GM21576 (cell line): ENCODE data around the gene HOMER1.
"Not testable (repeated sequence)": the region's sequence is repeated elsewhere in the genome, so short reads cannot be mapped to it uniquely, and the experiment has no call there.

Experiments used
- ATAC-seq: cut with Tn5 transposase; IDR thresholded peaks from one replicate; pipeline ENCODE4 v1.9.1; 2021; ENCODE audit warnings: mild to moderate bottlenecking, moderate library complexity; ENCODE audit not compliant: unreplicated experiment

The HOMER1 gene

DNA sequence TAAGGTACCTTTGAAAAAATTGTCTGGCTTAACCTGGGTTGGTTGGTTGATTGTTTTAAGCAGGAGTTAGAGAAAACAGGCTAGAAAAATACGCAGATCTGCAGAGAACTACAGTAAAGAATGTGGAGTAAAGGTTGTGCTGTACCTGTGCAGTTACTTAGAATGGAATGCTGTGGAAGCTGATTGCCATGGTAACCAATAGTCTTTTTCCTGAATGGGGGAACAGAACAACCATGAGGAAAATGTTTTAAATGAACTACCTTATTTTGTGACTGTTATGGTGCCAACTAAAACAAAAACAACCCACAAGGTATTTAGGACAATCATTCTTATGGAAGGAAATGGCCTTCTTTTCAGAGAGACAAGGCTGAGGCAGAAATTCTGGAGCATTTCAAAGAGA lies 4.8 kb upstream of the HOMER1 start:
- no peak for ATAC-seq

- no peak for ATAC-seq
Observed at GRCh38 chr5:79517601-79518000, 3.7 kb upstream of the HOMER1 start.

DNA sequence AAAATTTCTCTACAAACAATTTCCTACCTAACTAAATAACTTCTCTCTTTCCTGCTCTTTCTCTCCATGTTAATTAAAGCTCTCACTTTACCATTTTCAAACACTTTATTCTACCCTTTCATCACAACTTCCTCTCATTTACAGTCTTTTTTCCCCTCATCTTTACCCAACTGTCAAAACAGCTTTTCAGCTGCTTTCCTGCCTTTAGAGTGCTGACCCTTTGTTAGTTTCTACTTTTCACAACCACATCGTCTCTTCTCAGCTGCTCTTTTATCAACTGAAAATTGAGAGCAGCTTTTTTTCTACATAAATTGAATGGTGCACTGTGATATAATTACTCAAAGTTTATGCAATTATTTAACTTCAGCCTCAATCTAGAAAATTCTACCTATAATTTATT lies 3.1 kb upstream of the HOMER1 start:
- ATAC-seq, result no peak

DNA sequence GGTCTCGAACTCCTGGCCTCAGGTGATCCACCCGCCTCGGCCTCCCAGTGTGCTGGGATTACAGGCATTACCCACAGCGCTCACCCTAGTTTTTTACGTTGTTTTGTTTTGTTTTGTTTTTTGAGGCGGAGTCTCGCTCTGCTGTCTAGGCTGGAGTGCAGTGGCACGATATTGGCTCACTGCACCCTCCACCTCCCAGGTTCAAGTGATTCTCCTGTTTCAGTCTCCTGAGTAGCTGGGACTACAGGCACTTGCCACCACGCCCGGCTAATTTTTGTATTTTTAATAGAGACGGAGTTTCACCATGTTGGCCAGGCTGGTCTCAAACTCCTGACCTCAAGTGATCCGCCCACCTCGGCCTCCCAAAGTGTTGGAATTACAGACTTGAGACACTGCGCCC lies 2.4 kb upstream of the HOMER1 start:
- not testable (repeated sequence) for ATAC-seq

DNA sequence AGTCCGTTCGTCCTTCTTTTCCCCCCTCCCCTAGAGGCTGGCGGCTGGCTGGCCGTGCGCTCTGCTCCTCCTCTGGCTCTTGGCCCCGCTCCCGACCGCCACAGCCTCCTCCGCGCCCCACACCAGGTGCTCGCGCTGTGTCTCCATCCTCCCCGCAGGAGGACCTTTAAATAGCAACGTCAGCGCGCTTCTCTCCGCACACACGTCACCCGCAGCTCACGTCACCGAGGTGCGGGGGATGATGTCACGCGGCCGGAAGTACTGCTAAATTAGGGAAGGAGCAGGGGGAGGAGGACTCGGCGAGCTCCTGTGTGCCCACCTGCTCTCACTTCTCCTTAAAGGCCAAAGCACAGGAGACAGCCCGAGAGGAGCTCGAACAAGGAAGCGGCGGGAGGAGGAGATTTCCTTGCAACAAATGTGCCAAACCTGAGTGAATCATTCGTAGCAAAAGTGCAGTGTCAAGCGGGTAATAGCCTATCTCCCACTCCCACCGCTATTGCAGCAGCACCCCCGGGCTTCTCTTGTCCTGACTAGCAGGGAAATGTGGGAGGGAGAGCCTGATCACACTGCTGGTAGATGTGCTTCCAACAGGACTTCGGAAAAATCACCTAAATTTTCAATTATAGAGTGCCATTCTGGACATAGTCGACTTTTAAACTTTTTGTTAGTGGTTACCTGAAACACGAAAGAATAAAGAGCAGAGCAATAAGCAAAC lies 614 bp upstream of the HOMER1 start:
- peak; percentile 83 for ATAC-seq

- ATAC-seq, result peak; percentile 1
Observed at GRCh38 chr5:79513308-79513703, 628 bp downstream of the HOMER1 start.

- no peak for ATAC-seq
Observed at GRCh38 chr5:79512471-79513307, 1.2 kb downstream of the HOMER1 start.

GRCh38 chr5:79512049-79512448 lies 1.9 kb downstream of the HOMER1 start:
- no peak for ATAC-seq

GRCh38 chr5:79510638-79511037 lies 3.3 kb downstream of the HOMER1 start:
- ATAC-seq, result no peak

GRCh38 chr5:79509244-79509885 lies 4.6 kb downstream of the HOMER1 start:
- ATAC-seq, result no peak

- ATAC-seq, result no peak
Observed at GRCh38 chr5:79508794-79509193, 5.1 kb downstream of the HOMER1 start.

DNA sequence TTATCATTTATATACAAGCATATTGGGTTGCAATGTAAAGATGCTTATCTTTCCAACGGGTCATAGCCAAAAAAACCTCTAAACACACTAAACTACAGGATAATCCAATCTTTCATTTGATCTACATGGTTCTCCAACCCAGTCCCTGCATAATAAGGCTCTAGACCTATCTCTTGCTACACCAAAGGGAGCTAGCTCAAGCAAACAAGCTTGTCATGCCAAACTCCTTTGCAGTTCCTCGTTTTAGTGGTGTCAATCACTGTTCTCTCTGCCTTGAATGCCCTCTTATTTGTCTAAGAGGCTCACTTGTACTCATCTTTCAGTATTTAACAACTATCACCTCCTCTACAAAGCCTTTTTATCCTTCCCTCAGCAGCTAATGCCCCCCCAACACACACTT lies 5.6 kb downstream of the HOMER1 start:
- no peak for ATAC-seq

- no peak for ATAC-seq
Observed at GRCh38 chr5:79507251-79508205, 6.4 kb downstream of the HOMER1 start.

GRCh38 chr5:79505138-79505537 lies 8.8 kb downstream of the HOMER1 start:
- ATAC-seq, result no peak

DNA sequence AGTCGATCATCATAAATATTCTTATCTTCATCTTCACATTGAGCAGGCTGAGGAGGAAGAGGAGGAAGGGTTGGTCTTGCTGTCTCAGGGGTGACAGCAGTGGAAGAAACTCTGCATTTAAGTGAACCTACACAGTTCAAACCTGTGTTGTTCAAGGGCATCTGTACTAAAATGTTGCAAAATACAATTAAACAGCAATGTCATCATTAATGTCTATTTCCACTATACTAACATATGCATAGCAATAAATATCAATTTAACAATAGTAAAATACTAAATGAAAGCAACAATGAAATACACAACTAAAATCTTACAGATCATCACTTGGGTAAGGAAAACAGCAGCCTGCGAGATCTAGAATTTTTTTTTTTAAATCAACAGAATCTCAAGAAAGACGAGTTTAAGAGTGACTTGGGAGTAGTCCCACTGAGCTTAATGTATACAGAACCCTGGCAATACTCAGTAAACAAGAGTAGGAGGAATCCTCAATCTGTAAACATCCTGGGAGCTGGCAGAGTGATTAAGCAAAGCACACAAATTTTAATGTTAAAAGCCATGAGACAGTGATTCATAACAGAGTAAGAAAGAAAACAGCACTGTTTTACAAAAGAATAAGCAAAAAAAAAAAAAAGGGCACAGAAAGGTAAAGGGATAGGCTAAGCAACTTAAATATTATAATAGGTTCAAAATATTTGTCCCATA lies 10.0 kb downstream of the HOMER1 start:
- no peak for ATAC-seq

DNA sequence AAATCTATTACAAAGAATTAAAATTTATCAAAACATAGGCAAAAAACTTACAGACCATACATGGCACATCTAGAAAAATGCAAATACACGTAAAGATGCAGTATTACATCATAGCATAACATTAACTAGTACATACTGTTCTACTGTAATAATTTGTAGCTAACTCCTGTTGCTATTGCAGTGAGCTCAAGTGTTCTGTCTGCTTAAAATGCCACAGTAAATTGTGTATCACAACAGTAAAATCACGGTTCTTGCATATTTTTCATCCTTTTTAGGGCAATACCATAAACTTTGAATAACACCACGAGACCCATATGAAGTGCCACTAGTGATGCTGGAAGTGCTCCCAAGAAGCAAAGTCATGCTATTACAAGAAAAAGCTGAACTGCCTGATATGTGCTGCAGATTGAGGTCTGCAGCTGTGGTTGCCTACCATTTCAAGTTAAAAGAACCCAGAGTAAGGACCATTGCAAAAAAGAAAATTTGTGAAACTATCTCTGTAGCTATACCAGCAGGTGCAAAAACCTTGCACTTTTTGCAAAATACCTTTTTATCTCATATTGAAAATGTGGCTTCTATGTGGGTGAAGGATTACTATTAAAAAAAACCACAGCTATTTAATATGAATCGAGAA lies 14.2 kb downstream of the HOMER1 start:
- ATAC-seq, result no peak

GRCh38 chr5:79495311-79495710 lies 18.6 kb downstream of the HOMER1 start:
- no peak for ATAC-seq

- ATAC-seq, result no peak
Observed at GRCh38 chr5:79493596-79494345, 20.2 kb downstream of the HOMER1 start.
